ENCODE measurements around the gene SH3RF3. TPM values are rescaled to one million over a fixed set of nuclear protein-coding genes. Genes with fewer than 3 reads are reported as not detected.
A peak's percentile ranks its signal among the peaks of the same experiment; 100 is the strongest.

The SH3RF3 gene
- total RNA-seq, 4 donors from 2014 or later, result 2.4 to 5.5 (median 2.9) TPM

- Histone ChIP-seq H3K27ac (no peak overlapping the region), H3K4me3 (no peak overlapping the region), H3K36me3 (no peaks in the 10 kb centered on the region), H3K27me3 (no peaks in the 10 kb centered on the region), H3K9me3 (no peaks in the 10 kb centered on the region), H3K4me1 (peaks cover 0 to 20% (median 4%) of the 10 kb centered on the region in 3 donors)
- no peak for DNase-seq
- intact Hi-C loops (cut with DNase I), result no loop called here
- TF ChIP-seq POLR2A (IDR thresholded peaks at IDR 0.05) (no peak), CTCF (IDR thresholded peaks at IDR 0.05) (no peak)
- WGBS, 2 donors, result 91 to 95% methylated on average over 6 of the region's 6 CpGs
Measured at GRCh38 chr2:109527079-109527478, 398.1 kb downstream of the SH3RF3 start.

GRCh38 chr2:109527846-109528705 is 399.1 kb downstream of the SH3RF3 start:
- Histone ChIP-seq H3K27me3 (no peaks in the 10 kb centered on the region), H3K4me3 (no peak overlapping the region), H3K9me3 (no peaks in the 10 kb centered on the region), H3K27ac (no peak overlapping the region), H3K36me3 (no peaks in the 10 kb centered on the region), H3K4me1 (peaks cover 0 to 20% (median 4%) of the 10 kb centered on the region in 3 donors)
- intact Hi-C loops (cut with DNase I), result no loop called here
- WGBS, 2 donors, result 88% methylated on average over 13 of the region's 16 CpGs
- no peak for TF ChIP-seq POLR2A (IDR thresholded peaks at IDR 0.05)
- no peak for TF ChIP-seq CTCF (IDR thresholded peaks at IDR 0.05)
- no peak for DNase-seq

GRCh38 chr2:109528811-109529501 is 400.0 kb downstream of the SH3RF3 start:
- TF ChIP-seq CTCF (IDR thresholded peaks at IDR 0.05) (no peak), POLR2A (IDR thresholded peaks at IDR 0.05) (no peak)
- Histone ChIP-seq H3K4me1 (peaks cover 0 to 20% (median 4%) of the 10 kb centered on the region in 3 donors), H3K36me3 (no peaks in the 10 kb centered on the region), H3K27ac (no peak overlapping the region), H3K27me3 (no peaks in the 10 kb centered on the region), H3K4me3 (no peak overlapping the region), H3K9me3 (no peaks in the 10 kb centered on the region)
- no peak for DNase-seq
- 84 to 88% methylated on average over 13 to 15 of the region's 21 CpGs for WGBS, 2 donors
- intact Hi-C loops (cut with DNase I), result no loop called here

GRCh38 chr2:109529532-109530449 is 400.8 kb downstream of the SH3RF3 start:
- no peaks in the 10 kb centered on the region for H3K36me3 ChIP-seq
- TF ChIP-seq POLR2A (IDR thresholded peaks at IDR 0.05) (no peak), CTCF (IDR thresholded peaks at IDR 0.05) (no peak)
- intact Hi-C loops (cut with DNase I), result no loop called here
- H3K4me3 ChIP-seq, result no peak overlapping the region
- H3K4me1 ChIP-seq, result peaks cover 0 to 20% (median 4%) of the 10 kb centered on the region in 3 donors
- no peak for DNase-seq
- WGBS, 2 donors, result 57 to 63% methylated on average over 16 of the region's 16 CpGs
- H3K27me3 ChIP-seq, result no peaks in the 10 kb centered on the region
- peak overlapping the region in 2 of 4 donors; percentile 29 to 33 for H3K27ac ChIP-seq
- H3K9me3 ChIP-seq, result no peaks in the 10 kb centered on the region
